HG03442 (cell line): ENCODE measurements around the gene THSD4.

Experiments used
- ATAC-seq: cut with Tn5 transposase; IDR thresholded peaks from one replicate; pipeline ENCODE4 v1.9.1; 2021; ENCODE audit warnings: mild to moderate bottlenecking, moderate library complexity; ENCODE audit not compliant: unreplicated experiment

The THSD4 gene

DNA sequence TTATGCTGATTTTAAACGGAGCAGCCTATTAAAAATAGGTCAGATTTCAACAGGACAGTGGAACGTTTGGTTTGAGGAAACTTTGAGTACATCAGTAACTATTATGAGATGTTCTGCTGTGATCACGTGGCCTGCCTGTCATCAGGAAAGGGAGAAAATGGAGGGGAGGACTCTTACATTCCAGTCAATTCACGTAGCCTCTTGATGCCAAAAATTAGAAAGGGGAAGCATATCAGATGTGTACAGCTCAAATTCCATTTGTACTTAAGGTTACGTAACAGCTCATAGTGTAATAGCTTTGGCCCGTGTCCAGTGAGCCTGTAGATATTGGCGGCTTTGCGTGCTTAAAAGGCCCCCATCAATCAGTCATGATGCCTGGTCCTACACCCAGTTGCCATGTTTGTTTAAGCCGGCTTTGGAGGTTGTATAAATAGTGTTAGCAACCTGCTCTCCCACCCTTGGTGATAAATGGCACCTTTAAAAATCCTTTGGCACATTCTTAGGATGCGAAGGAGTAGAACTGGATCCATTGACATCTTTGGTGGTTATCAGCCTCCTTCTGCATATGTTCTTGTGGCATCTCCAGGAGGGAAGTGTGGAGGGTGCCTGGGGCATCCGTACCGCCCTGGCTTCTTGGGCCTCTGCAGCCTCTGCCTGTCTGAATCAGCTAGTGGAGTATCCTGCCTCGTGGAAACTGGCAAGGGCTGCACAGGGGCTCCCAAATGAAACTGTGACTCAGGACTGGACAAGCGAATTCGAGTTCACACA lies 163.9 kb downstream of the THSD4 start:
- no peak for ATAC-seq

DNA sequence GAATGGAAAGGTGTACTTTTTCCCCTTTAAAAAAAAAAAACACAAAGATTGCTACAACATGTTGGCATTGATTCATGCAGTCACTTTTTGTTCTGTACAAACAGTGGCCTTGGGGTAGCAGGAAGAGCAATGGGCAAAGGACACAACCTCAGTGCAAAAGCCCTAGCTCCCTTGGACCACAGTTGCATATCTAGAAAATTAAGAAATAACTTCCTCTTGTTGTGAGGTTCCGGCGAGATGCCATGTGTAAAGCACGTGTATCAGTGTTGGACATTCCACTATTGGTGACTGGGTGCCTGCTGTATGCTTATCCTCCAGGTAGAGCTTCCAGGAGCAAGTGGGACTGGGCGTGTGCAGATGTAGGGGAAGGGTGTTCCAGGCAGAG lies 164.5 kb downstream of the THSD4 start:
- ATAC-seq = no peak

DNA sequence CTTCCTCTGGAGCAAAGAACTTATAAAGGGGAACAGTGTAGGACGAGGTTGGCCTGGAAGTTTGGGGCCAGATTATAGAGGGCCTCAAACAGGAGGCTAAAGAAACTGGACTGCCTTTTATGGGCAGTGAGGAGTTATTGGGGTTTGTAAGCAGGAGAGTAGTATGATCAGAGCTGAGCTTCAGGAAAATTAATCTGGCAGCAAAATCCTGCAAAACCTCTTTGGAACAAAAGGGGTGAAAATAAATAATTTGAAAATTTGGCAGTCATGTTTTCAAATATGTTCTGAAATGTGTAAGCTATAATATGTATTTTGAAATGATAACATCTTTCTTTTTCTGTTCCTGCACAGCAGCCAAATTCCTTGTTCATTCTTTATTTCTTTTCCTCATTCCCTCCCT lies 164.9 kb downstream of the THSD4 start:
- ATAC-seq = no peak

DNA sequence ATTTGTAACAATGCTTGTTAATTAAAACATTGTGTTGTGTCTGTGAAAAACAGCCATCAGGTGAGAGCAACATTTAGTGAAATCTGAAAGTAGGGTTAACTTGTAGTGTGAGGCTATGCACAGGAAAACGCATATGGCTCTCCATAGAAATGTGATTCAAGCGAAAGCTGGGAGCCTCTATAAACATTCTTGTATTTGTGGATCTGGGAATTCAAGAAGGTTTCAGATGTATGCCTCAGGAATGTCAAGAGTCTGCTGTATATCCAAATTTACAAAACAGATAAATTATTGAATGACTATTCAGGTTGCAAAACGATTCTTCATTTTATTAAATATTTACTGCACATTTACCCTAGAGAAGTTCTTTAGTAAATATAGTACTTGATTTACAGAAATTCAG lies 166.0 kb downstream of the THSD4 start:
- ATAC-seq = no peak

DNA sequence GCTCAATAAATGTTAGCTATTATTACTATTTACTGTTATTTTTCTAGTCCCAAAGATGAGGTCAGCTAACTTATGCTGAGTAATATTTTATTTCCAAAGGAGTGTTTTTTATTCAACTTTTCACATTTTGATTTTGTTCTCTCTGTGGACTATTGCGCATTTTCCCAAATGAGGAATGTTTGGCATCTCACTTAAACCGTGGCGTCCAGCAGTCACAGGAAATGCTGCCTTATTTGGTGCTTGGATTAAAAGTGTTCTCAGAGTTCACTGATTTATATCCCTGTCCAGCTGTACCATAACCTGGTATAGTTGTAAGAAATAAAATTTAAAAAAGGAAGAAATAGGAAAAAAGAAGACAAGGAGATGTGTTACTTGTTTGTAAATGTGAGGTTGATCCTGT lies 166.8 kb downstream of the THSD4 start:
- ATAC-seq = no peak

DNA sequence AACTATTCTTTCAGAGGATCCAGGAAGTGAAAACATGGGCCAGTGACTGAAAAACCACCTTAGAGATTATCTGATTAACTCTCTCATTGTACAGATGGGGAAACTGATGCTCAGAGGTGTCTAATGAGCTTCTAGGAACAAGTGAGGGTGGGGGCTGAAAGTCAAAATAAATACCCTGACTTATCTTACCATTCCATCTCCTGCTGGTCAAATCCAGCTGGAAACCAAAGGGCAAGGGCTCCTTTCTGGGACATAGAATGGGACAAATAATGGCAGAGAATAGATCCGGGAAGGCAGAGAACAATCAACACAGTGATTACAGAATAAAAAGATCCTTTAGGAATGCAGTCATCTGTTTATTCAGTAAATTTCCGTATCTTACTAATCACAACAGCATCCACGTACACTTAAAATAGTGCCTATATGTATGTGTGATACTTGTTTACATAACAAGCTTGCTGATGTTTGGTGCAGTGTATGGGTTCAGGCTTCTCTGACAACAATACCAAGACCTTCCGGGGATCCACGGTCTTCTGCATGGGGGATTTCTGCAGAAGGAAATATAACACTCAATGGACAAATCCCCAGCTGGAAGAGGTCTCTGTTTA lies 173.2 kb downstream of the THSD4 start:
- ATAC-seq = no peak

DNA sequence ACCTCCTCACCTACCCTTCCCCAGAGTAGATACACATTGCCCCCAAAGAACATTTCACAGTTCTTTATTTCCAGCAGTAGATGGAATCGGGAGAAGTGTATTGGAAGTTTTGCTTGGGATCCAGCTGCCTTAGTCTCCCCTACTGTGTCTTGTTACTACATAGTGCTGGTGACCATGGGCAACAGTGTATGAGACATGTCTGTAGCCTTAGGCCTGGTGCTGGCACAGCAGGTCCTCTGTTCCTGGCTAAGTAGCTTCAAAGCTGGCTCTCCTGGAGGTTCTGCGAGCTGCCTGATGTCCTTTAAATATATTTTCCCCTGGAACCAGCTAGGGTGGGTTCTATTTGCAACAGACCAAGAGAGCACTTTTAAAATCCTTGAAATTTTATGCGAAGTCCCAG lies 174.7 kb downstream of the THSD4 start:
- no peak for ATAC-seq

DNA sequence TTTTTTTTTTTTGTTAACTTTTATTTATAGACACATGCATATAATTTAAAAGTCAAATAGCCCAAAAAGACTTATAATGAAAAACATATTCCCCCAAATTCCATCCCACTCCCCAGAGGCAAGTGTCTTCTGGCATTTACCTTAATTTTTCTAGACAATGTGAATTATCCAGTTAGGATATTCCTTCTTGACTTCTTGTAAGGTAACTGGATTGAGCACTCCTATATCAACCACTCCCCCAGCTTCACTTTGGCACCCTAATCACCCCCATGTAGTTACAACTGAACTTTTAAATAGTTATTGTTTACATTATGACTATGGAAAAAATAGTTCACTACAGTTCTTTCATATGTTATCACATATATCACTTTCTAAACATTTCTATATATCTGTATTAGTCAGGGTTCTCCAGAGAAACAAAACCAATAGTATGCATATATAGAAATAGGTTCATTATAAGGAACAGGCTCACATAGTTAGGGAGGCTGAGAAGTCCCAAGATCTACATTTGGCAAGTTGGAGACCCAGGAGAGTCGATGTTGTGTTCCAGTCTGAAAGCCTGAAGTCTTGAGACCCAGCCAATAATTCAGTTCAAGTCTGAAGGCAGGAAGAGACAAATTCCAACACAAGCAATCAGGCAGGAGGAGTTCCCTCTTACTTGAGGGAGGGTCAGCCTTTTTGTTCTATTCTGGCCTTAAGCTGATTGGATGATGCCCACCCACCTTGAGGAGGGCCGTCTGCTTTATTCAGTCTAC lies 175.8 kb downstream of the THSD4 start:
- no peak for ATAC-seq

DNA sequence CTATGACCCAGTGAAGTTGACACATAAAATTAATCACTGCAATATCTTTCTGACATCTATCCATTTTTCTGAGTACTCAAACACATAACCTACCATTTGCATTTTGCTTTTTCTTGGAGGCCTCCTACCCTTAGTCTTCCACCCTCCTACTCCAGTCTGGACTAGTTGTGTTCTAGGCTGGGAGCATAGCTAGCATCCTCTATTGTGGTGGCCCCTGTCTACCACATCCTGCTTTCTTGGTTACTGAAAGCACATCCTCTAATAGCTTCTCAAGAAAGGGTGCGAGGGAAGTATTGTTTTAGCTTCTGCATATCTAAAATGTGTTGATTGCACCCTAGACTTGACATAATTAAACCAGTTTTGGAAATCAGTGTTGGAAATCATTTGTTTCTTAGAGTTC lies 176.5 kb downstream of the THSD4 start:
- no peak for ATAC-seq

DNA sequence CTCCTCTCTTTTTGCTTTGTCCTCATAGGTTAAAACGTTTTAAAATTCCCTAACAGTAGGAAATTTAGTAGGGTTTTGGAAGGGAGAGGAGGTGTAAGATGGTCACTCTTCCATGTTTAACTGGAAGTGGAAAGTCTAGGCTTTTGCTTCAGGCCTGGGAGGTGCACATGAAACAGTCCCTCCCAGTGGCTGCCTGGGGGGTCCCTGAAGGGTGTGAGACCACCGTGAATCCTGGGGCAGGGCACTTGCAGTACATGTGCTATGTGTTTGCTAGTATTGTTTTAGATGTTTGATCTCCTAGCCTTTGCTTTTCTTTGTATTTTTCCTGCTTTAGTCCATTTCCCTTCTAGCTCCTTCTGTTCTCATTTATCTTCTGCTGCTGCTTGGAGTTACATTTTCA lies 178.5 kb downstream of the THSD4 start:
- ATAC-seq = no peak

DNA sequence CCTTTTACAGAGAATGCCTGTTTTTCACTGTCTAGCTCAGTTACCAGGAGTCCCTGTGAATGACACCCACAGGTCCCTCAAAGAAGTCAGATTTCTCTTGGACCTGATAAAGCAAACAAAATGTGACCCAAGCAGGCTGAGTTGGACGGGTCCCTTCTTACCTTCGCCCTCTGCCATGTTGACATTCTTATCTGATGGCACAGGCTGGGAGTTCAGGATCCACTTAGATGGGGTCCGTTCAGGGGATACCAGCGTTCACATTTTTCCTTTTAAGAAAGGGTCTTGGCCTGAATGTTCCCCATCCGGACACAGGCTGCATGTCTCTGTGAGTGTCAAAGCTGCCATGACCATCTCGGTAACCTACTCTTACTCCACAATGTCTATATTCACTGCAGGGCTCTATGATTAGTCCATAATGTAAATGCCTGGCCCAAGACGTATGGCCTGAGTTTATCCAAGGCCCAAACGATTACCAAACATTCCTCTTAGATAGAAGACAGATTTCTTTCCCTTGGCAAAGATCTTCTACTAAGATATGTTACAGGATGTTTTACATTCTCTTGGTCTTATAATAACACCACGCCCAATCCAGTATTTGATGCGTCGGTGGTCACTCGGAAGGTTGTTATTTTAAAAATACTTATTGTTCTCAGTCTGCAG lies 179.1 kb downstream of the THSD4 start:
- ATAC-seq = no peak

DNA sequence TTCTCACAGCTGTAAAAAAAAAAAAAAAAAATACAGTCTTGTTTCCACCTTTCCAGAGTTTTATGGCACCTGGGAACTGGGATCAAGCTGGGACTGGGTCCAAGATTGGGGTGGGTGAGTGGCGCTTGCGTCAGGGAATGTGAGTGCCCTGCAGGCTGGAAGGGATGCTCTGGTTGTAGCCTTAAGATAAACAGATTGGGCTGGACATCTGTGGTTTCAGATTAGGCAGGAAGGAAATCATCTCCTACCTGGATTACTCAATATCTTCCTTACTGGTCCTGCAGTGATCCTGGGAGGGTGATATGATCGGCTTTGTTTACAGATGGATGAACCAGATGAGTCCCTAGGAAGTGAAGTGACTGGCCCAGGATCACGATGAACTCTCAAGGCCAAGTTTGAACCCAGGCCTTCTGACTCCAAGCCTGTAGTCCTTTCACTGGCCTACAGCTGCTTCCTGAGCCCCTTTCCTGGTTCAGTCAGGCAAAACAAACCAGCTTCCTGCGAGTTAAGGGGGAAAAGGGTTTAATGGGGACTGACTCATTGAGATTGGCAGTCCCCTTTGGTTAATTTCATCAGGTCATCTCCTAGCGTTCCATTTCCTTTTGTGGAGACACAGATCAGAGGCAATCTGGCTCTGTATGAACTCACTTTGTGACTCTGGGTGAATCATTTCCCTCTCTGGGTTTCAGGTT lies 179.8 kb downstream of the THSD4 start:
- ATAC-seq = no peak

DNA sequence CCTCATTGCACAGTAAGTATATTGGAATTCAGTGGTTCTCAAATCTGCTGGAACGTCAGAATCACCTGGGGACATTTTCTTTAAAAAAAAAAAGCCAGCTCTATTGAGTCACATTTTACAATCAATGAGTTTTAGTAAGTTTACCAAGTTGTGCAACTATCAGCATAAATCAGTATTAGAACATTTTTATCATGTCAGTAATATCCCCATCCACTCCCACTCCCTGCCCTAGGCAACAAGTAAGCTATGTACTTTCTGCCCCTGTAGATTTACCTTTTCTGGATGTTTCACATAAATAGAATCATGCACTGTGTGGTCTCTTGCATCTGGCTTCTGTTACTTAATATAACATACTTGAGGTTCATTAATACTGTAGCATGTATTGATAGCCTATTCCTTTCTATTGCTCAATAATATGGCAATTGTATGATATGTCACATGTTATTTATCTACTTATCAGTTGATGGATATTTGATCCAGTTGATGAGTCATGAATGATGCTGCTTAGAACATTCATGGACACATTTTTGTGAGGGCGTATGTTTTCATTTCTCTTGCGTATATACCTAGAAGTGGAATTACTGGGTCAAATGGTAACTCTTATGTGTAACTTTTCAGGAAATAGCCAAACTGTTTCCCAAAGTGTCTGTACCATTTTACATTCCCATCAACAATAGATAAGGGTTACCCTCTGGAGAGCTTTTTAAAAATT lies 180.5 kb downstream of the THSD4 start:
- no peak for ATAC-seq

DNA sequence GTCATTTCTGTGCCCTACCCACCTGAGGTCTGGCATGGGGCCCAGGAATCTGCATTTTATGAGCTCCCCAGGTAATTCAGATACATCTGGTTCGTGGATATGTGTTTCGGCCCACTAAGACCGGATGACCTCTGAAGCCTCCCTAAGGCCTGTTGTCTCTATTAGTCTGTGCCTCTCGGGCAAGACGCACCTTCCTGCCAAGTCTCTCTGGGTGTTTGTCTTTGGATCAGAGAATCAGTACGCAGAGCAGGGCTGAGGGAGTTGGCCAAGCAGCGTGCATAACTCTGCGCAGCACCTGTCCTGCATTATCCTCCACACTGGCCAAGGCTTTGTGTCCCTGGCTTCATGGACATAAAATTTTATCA lies 181.0 kb downstream of the THSD4 start:
- ATAC-seq = no peak

DNA sequence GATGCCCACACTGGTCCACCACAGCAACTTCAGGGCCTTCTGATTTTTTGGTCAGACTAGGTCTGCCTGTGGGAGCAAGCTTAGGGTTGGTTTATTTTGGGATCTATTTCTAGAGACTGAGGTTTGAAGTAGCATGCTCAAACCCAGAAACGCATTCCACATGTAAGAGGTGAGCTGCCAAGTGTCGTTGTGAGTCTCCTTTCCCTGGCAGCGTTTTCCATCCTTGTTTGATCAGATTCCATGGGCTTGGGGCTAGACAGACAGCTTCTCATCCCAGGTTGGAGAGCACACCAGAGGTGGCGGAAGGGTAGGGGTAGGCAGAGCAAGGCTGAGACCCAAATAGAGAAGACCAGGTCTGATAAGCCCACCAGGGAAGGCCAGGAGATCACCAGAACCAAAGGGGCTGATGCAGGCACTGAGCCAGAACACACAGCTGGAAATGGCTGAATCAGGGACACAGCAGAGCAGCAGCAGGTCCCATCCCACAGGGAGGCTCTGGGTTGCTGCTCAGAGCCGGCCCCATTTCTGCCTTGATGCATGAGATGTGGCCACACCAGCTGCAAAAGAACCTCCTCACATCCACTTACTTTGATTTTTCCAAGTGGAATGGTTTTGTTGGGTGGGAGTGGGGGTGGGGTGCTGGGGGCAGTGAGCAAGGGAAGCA lies 186.8 kb downstream of the THSD4 start:
- no peak for ATAC-seq

DNA sequence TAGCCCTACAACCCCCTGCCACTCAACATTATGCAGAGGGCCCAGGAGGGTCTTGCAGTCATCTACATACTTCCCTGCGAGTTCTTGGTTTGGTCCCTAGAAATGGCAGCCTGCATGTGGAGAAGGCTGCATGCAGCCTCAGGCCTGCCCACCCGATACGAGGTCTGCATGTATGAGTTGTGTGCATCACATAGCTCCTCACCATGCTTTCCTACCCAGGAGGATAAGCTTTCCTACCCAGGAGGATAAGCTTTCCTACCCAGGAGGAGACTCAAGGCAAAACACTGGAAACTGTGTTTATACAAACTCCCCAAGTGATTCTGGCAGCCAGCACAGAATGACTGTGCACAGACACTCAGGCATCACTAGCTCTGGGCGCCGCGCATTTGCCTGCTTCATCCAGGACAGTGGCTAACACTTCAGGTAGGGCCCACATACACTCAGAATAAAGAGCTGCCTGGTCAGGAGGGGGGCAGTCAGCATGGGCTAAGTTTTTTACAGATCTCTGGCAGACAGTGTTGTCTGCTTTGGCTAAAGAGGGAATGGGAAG lies 187.7 kb downstream of the THSD4 start:
- no peak for ATAC-seq

DNA sequence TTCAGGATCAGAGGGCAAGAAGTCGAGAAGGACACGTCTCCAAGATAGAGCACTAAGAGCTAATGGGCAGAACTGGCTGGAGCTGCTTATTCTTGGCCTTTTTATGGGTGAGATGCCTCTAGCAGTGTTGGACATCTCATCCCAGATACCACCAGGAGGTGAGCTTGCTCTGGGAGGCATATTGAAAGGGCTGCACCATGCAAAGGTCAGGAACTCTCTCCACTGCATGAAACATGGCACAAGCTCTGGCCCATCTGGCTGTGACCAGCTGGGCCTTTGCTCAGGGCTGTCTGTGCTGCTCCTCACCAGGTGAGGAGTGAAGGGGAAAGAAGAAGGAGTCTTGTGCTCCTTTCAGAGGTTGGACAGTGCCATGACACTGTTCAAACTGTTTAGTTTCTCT lies 188.7 kb downstream of the THSD4 start:
- no peak for ATAC-seq

DNA sequence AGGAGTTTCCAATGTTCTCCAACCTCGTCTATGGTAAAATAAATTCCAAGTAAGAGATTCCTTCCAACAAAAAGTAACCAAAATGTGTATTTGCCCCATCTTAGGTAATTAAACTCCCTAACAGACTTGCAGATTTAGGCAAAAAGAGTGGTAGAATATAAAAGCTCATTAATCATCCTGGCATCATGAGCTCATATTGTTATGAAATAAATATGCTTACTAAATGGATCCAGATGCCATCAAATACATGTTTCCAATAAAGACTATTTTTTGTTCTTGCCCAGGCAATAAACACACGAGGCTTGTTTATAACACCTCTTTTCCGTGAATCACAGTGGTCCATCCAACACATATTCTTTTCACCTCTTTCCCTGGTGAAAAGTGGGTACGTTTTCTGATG lies 189.4 kb downstream of the THSD4 start:
- no peak for ATAC-seq

DNA sequence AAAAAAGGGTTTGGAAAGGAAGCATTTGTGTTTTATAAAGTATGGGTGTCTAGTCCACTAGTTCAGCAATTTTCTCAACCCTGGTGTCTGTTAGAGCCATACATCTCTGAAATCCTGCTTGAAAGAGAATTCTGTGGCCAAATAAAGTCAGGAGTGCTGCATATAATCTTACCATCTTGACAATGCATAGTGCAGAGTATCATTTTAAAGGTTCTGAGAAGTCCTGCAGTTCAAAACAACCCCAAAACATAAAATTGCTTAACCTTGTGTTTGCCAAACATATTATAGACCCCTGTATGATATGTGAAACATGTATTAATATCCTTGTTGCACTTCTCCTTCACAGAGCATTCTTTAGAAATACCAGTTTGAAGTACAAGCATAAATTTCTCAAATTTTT lies 191.3 kb downstream of the THSD4 start:
- no peak for ATAC-seq
